HG03469 (cell line): ENCODE measurements around the gene SLC2A13.
A peak's percentile ranks its signal among the peaks of the same experiment; 100 is the strongest.
"Not testable (repeated sequence)": the region's sequence is repeated elsewhere in the genome, so short reads cannot be mapped to it uniquely, and the experiment has no call there.

Experiments
- ATAC-seq: cut with Tn5 transposase; IDR thresholded peaks from one replicate; pipeline ENCODE4 v1.9.1; 2021; ENCODE audit warnings: mild to moderate bottlenecking, moderate library complexity, moderate number of reproducible peaks; ENCODE audit not compliant: unreplicated experiment

Gene SLC2A13

GRCh38 chr12:39883411-39883810, 222.5 kb downstream of the SLC2A13 start:
- ATAC-seq: no peak

GRCh38 chr12:39878753-39879152, 227.1 kb downstream of the SLC2A13 start:
- no peak for ATAC-seq

DNA sequence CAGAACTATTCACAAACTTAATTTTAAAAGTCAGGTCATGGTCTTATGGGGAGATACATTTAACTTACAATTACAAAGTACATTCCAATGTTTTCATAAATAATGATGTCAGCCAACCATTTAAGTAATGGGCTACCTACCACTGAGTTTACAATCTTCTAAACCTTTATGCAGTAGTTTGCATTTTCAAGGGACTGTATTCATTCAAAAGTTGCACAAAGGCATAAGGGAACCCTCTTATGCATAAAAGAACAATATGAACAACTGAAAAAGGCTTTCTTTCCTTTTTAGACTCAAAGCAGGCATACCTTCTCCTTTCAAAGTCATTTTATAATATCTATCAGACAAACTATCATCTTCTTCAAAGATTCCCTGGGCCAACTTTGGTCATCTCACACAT, 230.2 kb downstream of the SLC2A13 start:
- no peak for ATAC-seq

DNA sequence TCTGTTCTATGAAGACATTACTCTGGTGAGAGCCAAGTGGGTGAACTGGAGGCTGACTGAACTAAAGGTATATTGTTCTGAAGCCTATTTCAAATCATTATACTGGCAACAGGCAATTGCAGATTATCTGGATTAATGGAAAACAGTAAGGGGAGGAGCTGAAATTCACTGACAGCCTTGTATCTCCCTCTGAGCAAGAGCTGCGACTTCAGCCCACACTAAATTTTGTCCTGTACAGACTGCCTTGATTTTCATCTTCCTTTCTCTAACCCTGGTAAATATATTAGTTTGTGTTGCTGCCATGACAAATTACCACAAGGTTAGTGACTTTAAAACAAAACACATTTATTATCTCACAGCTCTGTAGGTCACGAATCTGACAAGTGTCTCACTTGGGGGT, 231.1 kb downstream of the SLC2A13 start:
- no peak for ATAC-seq

DNA sequence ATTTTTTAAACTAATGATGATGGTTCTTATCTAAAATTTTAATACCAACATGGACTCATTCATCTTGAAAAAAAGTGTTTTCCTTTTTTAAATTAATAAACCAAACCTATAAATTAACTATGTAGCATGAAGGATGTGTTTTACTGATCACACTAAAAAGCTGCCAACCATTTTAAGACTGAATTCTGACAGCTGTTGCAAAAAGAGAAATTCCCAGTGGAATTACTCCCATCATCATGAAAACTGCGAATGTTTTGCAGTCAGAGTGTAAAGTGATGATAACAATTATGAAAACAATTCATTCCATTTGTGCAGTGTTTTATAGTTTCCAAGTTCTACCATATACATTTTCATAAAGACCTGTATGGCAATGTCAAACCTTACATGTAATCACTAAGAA, 232.8 kb downstream of the SLC2A13 start:
- ATAC-seq: no peak

DNA sequence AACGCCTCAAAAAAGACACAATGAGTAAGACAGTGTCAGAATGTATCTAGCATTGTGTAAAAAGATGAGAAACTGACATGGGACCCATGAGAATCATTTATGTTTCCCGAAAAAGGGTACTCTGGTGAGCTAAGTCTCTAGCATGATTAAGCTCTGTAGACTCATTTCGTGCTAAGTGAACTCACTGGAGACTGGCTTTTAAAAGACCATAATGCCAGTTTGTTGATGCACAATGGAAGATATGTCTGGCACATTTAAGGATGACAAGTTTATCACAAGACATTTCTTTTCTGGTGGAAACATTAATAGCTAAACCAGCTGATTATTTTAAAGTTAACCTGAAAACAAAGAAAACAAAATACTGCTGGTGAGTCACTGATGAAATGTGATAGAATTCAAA, 233.5 kb downstream of the SLC2A13 start:
- ATAC-seq: no peak

DNA sequence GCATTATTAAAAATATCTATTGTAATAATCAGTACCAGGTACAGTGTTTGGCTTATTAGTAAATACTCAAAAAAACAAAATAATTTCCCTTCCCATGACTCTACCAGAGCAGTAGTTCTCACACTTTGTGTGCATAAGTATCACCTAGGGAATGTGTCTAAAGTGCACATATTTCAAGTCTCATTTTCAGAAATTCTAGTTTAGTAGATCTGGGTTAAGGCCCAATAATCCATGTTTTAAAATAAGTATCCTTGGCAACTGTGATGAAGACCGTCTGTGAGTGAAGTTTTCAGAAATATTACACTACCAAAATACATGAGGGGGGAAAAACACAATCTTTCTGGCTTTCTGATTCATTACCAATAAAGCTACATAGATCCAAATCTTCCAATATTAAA, 237.6 kb downstream of the SLC2A13 start:
- ATAC-seq: no peak

DNA sequence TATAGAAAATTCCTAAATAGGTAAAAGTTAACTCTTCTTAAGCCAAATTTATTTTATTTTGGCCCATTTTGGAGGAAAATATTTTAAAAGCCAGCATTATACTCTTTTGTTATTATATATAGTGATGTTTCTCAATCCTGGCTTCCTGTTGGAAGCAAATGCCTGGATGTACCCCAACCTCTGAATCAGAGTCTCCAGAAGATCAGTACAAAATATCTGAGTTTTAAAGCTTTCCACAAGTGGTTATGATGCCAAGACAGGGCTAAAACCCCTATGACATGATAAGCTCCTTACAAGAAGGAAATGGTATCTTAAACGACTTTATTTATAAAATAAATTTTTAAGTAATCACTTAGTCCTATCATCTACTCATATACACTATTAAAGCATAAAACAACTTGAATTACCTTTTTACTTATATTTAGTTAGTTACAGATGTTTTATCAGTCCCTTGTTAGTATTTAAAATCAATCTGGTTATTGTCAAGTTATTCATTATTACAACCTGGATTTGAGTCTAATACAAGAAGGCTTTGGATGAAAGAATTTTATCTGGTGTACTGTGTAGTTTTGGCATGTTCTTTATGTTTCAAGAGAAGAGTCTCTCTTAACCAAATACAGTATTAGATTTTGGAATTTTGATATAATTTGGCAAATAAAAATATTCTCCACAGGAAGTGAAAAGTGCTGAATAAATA, 238.1 kb downstream of the SLC2A13 start:
- ATAC-seq: no peak

DNA sequence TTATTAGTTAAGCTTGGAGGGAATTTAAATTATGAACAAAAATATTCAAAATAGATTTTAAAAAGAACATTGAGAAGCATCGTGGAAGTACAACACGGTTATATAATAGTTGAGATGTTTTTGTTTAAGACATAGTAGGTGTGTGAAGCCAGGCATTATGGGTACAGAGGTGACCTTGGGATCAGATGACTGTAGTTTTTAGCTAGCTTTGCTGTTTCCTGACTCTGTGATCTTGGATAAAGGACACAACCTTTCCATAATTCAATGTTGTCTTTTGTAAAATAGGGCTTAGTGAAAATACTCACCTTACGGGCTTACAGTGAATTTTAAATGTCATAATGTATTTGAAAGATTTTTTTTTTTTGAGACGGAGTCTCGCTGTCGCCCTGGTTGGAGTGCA, 239.7 kb downstream of the SLC2A13 start:
- no peak for ATAC-seq

DNA sequence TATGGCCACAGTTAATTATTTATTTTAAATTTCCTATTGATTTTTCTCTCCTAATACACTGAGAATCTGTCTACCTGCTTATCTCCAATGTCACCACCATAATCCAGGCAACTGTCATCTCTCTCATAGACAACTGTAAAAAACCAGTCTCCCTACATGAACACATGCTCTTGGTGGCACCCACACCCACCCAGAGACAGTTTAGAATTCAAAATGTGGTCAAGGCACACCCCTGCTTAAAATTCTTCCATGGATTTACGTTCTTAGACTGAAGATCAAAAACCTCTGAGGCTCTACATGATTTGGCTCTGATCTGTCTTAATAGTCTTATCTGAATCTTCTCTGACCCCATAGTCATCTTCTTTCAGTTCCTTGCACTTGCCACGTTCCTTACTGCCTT, 245.2 kb downstream of the SLC2A13 start:
- no peak for ATAC-seq

- no peak for ATAC-seq
Measured at GRCh38 chr12:39853003-39853402, 252.9 kb downstream of the SLC2A13 start.

- no peak for ATAC-seq
Measured at GRCh38 chr12:39852346-39852745, 253.5 kb downstream of the SLC2A13 start.

- ATAC-seq: not testable (repeated sequence)
Measured at GRCh38 chr12:39848218-39848617, 257.7 kb downstream of the SLC2A13 start.

DNA sequence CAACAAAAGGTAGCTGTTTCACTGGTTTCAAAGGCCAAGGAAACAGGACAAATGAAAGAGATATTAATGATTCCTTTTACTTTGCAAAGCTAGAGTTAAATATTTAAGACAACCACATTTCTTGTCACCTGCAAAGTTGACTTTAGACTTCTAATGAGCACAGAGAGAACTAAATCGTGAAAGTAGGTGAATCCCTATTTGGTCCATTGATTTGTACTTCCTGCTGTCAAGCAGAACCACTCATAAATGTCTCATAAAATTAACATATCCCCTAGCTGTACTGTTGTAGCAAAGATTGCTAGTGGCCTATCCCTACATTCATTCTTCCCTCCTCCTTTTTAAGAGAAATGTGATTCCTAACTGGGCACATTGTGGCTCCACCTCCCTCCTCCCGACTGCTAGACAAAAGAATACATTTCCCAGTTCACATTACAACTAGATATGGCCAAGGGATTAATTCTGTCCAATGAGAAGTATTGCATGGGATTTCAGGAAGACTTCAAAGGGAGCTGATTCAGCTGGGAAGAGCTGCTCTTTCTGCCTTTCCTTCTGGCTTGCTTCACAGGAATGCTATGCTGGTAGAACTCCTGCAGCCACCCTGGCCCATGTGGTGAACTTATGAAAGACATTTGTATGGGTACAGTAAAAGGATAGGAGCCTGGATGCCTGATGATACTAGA, 258.8 kb downstream of the SLC2A13 start:
- peak; percentile 35 for ATAC-seq

GRCh38 chr12:39846304-39846703, 259.6 kb downstream of the SLC2A13 start:
- ATAC-seq: peak; percentile 40

DNA sequence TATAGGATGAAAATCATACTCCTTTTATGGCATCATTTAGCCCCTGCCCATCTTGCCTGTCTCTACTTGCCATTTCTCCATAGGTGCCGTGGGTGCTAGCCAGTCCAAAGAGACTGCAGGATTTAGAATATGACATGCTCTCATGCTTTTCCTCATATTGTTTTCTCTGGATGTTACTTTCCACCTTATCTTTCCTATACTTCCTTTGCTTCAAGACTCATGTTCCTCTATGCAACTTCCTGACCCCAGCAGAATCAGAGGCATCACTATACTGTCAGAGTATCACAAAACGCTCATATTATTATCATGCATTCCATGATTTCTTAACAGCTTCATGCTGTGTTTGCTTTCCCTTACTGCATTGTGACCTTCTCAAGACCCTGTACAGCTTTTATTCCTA, 265.5 kb downstream of the SLC2A13 start:
- ATAC-seq: no peak

DNA sequence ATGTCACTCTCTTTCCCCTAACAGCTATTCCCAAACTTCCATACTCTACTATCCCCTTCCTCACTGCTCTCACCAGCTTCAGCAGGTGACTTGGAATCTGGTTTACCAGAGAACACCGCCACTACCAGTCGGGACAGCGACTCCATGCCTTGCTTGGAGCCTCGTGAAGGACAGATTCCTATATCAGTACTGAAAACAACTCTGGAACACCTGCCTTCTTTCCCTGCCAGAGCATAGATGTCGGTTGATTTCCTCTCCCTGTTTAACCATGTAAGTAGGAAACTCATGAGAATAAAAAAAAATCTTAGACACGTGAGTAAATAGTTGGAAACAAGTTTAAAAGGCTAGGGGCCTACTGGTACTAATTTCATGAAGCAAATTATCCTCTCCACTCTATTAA, 266.8 kb downstream of the SLC2A13 start:
- no peak for ATAC-seq

DNA sequence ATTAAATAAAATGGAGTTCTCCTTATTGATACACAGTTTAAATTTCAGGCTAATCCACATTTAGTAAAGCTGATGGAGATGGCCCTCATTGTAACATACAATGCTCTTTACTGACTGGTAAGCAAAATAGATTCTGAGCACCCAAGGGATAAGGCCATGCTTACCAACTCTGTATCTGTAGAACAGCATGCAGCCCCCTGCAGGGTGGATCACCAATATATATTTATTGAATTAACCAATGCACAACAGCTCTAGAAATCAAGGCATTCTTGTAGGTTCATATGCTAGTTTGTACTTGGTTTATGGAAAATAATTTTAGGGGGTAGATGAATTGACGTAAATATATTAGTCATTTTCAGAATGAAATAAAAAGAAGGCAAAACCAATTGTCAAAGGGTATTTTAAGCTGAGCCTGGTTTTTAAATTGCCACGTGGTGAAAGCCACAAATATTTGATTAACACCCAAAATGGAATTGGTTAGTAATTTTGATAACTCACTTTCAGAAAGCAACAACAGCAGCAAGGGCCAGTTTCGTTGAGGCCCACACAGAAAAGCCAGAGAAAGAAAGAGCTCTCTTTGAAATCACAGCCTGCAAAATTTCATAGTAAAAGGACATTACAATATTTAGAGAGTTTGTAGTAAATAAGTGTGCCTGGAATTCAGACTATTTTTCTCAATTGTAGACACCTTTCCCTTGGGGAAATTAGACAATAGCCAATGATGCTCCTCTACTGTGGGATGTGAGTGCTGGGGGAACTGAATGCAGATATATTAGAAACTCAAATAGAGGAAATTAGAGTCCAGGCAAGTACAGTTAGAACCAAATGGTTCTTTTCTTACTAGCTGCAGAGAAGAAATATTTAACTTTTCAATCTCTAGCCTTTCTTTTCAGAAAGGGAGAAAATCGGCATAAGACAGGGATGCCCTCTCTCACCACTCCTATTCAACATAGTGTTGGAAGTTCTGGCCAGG, 270.1 kb downstream of the SLC2A13 start:
- ATAC-seq: peak; percentile 71

GRCh38 chr12:39831587-39832315, 274.1 kb downstream of the SLC2A13 start:
- ATAC-seq: no peak

GRCh38 chr12:39830852-39831520, 274.9 kb downstream of the SLC2A13 start:
- no peak for ATAC-seq
